ENCODE measurements around the gene PCDH15. TPM values are rescaled to one million over a fixed set of nuclear protein-coding genes. Genes with fewer than 3 reads are reported as not detected.

Gene PCDH15
- total RNA-seq, 3 donors from 2014 or later (not counting 1 experiment from before 2014, with no cell fraction given): not detected

DNA sequence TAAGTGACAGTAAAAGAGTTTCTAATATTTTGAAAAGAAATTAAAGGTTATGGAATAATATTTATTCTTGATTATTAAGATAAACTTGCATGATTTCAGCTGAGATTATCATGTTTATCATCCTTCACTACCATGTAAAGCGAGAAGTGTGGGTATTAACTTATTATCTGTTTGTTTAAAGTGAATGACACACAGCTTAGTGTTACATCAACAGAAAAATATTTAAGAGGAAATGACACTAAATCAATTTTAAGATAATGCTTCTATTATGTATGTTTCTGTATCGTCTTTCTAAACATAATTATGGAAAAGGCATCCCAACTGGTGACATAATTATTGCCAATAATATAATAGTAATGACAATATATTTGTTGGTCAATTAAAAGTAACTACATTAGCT lies 213.1 kb downstream of the PCDH15 start:
- intact Hi-C loops (cut with micrococcal nuclease): no loop called here
- WGBS (ENCODE audit: insufficient coverage): no CpG with 5 or more reads among the region's 2 CpGs
- no peaks in the 10 kb centered on the region for H3K27me3 ChIP-seq (ENCODE audit: control insufficient read depth, insufficient read depth, low read length)
- no peaks in the 10 kb centered on the region for H3K36me3 Mint-ChIP-seq
- no peak overlapping the region for H3K27ac ChIP-seq (ENCODE audit: low read length)
- TF ChIP-seq, protein P1, sequence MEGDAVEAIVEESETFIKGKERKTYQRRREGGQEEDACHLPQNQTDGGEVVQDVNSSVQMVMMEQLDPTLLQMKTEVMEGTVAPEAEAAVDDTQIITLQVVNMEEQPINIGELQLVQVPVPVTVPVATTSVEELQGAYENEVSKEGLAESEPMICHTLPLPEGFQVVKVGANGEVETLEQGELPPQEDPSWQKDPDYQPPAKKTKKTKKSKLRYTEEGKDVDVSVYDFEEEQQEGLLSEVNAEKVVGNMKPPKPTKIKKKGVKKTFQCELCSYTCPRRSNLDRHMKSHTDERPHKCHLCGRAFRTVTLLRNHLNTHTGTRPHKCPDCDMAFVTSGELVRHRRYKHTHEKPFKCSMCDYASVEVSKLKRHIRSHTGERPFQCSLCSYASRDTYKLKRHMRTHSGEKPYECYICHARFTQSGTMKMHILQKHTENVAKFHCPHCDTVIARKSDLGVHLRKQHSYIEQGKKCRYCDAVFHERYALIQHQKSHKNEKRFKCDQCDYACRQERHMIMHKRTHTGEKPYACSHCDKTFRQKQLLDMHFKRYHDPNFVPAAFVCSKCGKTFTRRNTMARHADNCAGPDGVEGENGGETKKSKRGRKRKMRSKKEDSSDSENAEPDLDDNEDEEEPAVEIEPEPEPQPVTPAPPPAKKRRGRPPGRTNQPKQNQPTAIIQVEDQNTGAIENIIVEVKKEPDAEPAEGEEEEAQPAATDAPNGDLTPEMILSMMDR (IDR thresholded peaks at IDR 0.05): no peak
- no peak overlapping the region for H3K27ac Mint-ChIP-seq
- no peaks in the 10 kb centered on the region for H3K36me3 ChIP-seq (ENCODE audit: control insufficient read depth, insufficient read depth, low read length)
- no peaks in the 10 kb centered on the region for H3K4me1 ChIP-seq (ENCODE audit: control insufficient read depth, insufficient read depth, low read length)
- DNase-seq (no peak), ATAC-seq (no peak)
- no peaks in the 10 kb centered on the region for H3K9me3 ChIP-seq (ENCODE audit: control insufficient read depth, insufficient read depth, low read length)
- no peaks in the 10 kb centered on the region for H3K27me3 Mint-ChIP-seq (ENCODE audit: low read depth in 2 of 2)
- peaks cover 9 to 16% of the 10 kb centered on the region in 2 donors for H3K9me3 Mint-ChIP-seq
- no peak overlapping the region for H3K4me3 Mint-ChIP-seq
- H3K4me3 ChIP-seq (ENCODE audit: low read length): no peak overlapping the region
- H3K4me1 Mint-ChIP-seq: no peaks in the 10 kb centered on the region

DNA sequence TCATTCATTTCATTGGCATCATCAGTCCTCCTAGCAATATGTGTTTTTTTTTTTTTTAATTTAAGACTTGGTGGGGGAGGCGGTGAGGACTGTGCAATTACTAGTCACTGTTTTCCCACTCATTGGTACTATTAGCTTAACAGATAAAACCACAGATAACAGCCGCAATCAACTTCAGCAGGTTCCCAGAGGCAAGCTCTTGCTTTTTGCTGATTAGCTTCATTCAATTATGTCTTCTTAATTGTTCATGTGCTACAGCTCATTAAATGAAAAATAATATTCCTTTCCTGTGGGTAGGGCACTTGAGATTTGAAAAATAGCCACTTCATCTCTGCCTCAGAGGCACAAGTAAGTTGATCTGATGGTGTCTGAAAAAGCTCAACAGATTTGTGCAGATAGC lies 215.5 kb downstream of the PCDH15 start:
- Mint-ChIP-seq H3K36me3 (no peaks in the 10 kb centered on the region), H3K4me1 (no peaks in the 10 kb centered on the region), H3K4me3 (no peak overlapping the region), H3K27me3 (ENCODE audit: low read depth in 2 of 2) (no peaks in the 10 kb centered on the region), H3K27ac (no peak overlapping the region), H3K9me3 (peaks cover 6 to 21% of the 10 kb centered on the region in 2 donors)
- H3K9me3 ChIP-seq (ENCODE audit: control insufficient read depth, insufficient read depth, low read length): no peaks in the 10 kb centered on the region
- WGBS (ENCODE audit: insufficient coverage): no CpG with 5 or more reads among the region's 2 CpGs
- ATAC-seq: no peak
- DNase-seq: no peak
- H3K4me1 ChIP-seq (ENCODE audit: control insufficient read depth, insufficient read depth, low read length): no peaks in the 10 kb centered on the region
- H3K36me3 ChIP-seq (ENCODE audit: control insufficient read depth, insufficient read depth, low read length): no peaks in the 10 kb centered on the region
- TF ChIP-seq, protein P1 (IDR thresholded peaks at IDR 0.05): no peak
- no peak overlapping the region for H3K4me3 ChIP-seq (ENCODE audit: low read length)
- no peaks in the 10 kb centered on the region for H3K27me3 ChIP-seq (ENCODE audit: control insufficient read depth, insufficient read depth, low read length)
- intact Hi-C loops (cut with micrococcal nuclease): no loop called here
- no peak overlapping the region for H3K27ac ChIP-seq (ENCODE audit: low read length)

DNA sequence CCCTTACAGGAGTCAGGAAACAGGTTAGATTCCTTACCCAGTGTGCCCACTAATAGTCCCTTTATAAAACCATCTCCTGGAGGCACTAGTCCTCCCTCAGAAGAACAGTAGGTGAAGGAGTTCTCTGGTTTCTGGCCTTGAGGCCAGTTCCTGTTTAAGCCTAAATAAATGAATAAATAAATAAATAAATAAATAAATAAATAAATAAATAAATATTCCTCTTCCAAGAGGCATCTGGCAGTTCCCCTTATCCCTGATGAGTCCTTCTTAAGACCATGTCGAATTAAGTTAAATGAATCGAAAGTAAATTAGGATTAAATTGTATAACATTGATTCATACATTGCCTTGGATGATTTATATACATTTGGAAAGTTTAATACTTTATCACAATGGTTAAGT lies 223.3 kb downstream of the PCDH15 start:
- Mint-ChIP-seq H3K27ac (no peak overlapping the region), H3K4me3 (no peak overlapping the region), H3K27me3 (ENCODE audit: low read depth in 2 of 2) (no peaks in the 10 kb centered on the region), H3K9me3 (peaks cover 10 to 22% of the 10 kb centered on the region in 2 donors), H3K4me1 (no peaks in the 10 kb centered on the region), H3K36me3 (peaks cover 7% of the 10 kb centered on the region)
- no peaks in the 10 kb centered on the region for H3K9me3 ChIP-seq (ENCODE audit: control insufficient read depth, insufficient read depth, low read length)
- intact Hi-C loops (cut with micrococcal nuclease): no loop called here
- H3K27me3 ChIP-seq (ENCODE audit: control insufficient read depth, insufficient read depth, low read length): no peaks in the 10 kb centered on the region
- DNase-seq (no peak), ATAC-seq (no peak)
- no peaks in the 10 kb centered on the region for H3K36me3 ChIP-seq (ENCODE audit: control insufficient read depth, insufficient read depth, low read length)
- H3K27ac ChIP-seq (ENCODE audit: low read length): no peak overlapping the region
- TF ChIP-seq, protein P1 (IDR thresholded peaks at IDR 0.05): no peak
- WGBS (ENCODE audit: insufficient coverage): no CpG with 5 or more reads among the region's 2 CpGs
- no peak overlapping the region for H3K4me3 ChIP-seq (ENCODE audit: low read length)
- no peaks in the 10 kb centered on the region for H3K4me1 ChIP-seq (ENCODE audit: control insufficient read depth, insufficient read depth, low read length)

DNA sequence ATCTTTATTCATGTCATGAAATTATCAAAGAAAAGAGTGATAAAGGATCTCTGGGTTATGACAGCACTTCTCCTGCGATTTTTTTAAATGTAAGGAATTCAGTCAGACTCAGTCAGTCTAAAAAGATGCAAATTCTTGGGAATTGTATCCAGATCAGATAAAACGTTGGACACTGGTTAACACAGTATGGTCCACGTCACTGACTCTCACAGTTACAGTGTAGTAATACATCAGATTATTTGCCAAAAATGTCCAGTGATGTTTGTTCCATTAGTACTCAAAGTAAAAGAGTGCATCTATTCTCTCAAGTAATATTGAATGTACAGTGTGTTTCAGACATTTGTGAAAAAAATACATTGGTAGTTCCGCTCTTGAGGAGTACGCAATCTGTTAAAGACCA lies 224.5 kb downstream of the PCDH15 start:
- ATAC-seq: no peak
- H3K9me3 ChIP-seq (ENCODE audit: control insufficient read depth, insufficient read depth, low read length): no peaks in the 10 kb centered on the region
- no peak overlapping the region for H3K4me3 Mint-ChIP-seq
- intact Hi-C loops (cut with micrococcal nuclease): no loop called here
- H3K4me1 ChIP-seq (ENCODE audit: control insufficient read depth, insufficient read depth, low read length): no peaks in the 10 kb centered on the region
- H3K27me3 ChIP-seq (ENCODE audit: control insufficient read depth, insufficient read depth, low read length): no peaks in the 10 kb centered on the region
- no peaks in the 10 kb centered on the region for H3K27me3 Mint-ChIP-seq (ENCODE audit: low read depth in 2 of 2)
- H3K36me3 Mint-ChIP-seq: peaks cover 7% of the 10 kb centered on the region
- no peaks in the 10 kb centered on the region for H3K4me1 Mint-ChIP-seq
- 72% methylated on average over 5 of the region's 5 CpGs for WGBS (ENCODE audit: insufficient coverage)
- no peaks in the 10 kb centered on the region for H3K36me3 ChIP-seq (ENCODE audit: control insufficient read depth, insufficient read depth, low read length)
- H3K27ac ChIP-seq (ENCODE audit: low read length): no peak overlapping the region
- peaks cover 10 to 21% of the 10 kb centered on the region in 2 donors for H3K9me3 Mint-ChIP-seq
- no peak overlapping the region for H3K27ac Mint-ChIP-seq
- no peak for DNase-seq
- TF ChIP-seq, protein P1 (IDR thresholded peaks at IDR 0.05): no peak
- H3K4me3 ChIP-seq (ENCODE audit: low read length): no peak overlapping the region

All from natural killer cell (primary cell).